HepG2 (cell line): Measurements from ENCODE around the gene AMER3. TPM values are rescaled to one million over a fixed set of nuclear protein-coding genes. Genes with fewer than 3 reads are reported as not detected.

Source experiments
- ATAC-seq: fragments of 200-7000 bp; cut with Tn5 transposase; 3 replicates; pipeline ENCODE4 v1.9.1; 2020; ENCODE audit warnings: mild to moderate bottlenecking, moderate library complexity
- BruUV-seq: library from RNA; stranded (reverse); fragments of 400-500 nt; replicated peaks from 2 replicates; lab custom pipeline; 2021; lab: Mats Ljungman, UMichigan
- CTCF ChIA-PET: fragments of 300-600 bp; formaldehyde crosslinking; extraction: SDS; loops from one replicate; lab custom pipeline; 2021; ENCODE audit warnings: low total read pairs, inconsistent platforms, low intra/inter-chr PET ratio; lab: Yijun Ruan, JAX
- POLR2A ChIA-PET: fragments of 350-600 bp; sonication (Branson Sonifier 250); formaldehyde crosslinking; loops from one replicate; lab custom pipeline; 2020; ENCODE audit warnings: antibody characterized with exemption, inconsistent platforms; lab: Yijun Ruan, JAX
- DNase-seq: peaks from one replicate; pipeline ENCODE4 v3.0.0-alpha.2; 2015; ENCODE audit warnings: low spot score
- FAIRE-seq: peaks from 3 replicates; lab custom pipeline; 2011; peaks lifted over from hg19 to GRCh38; lab: Jason Lieb, UNC
- H2AFZ ChIP-seq: one replicate; pipeline ENCODE4 v1.6.1; 2011; ENCODE audit warnings: low read length, inconsistent platforms
- H3K27ac ChIP-seq: fragments of 300-600 bp; 3 replicates; pipeline ENCODE4 v1.8.0; 2011; ENCODE audit warnings: mixed run types, mild to moderate bottlenecking, mixed read lengths, low read length, inconsistent platforms; ENCODE audit not compliant: insufficient read depth; ENCODE audit errors: extremely low read length
- H3K27me3 ChIP-seq, 2 experiments: fragments of 200-600 bp in 1 of 2; 2 replicates in 1 of 2; 3 replicates in 1 of 2; pipeline versions ENCODE4 v1.6.0 to v1.8.0; 2011; ENCODE audit warnings: low read length in 2 of 2, mild to moderate bottlenecking in 2 of 2, moderate library complexity in 2 of 2, inconsistent platforms in 1 of 2; ENCODE audit not compliant: insufficient read depth in 2 of 2, control insufficient read depth in 1 of 2
- H3K36me3 ChIP-seq, 2 experiments: fragments of 200-600 bp in 1 of 2; replicated peaks in 1 of 2; 2 replicates in 1 of 2; 3 replicates in 1 of 2; pipeline versions ENCODE4 v1.5.1 to v1.8.0; 2011; ENCODE audit warnings: low read length in 2 of 2, inconsistent platforms in 1 of 2; ENCODE audit not compliant: insufficient read depth in 2 of 2, control insufficient read depth in 1 of 2
- H3K4me1 ChIP-seq: 2 replicates; pipeline ENCODE4 v1.5.1; 2012; ENCODE audit warnings: low read length, inconsistent platforms; ENCODE audit not compliant: insufficient read depth
- H3K4me2 ChIP-seq: 2 replicates; pipeline ENCODE4 v1.6.0; 2011; ENCODE audit warnings: low read depth, low read length, inconsistent platforms
- H3K4me3 ChIP-seq, 3 experiments: fragments of 200-600 bp in 1 of 3; sonication (generic), shearing (Covaris generic) in 1 of 3; replicated peaks in 1 of 3; 2 replicates each; pipeline ENCODE4 v1.5.1; 2011 to 2016; ENCODE audit warnings: low read length in 3 of 3, inconsistent platforms in 2 of 3, low read depth in 2 of 3, mild to moderate bottlenecking in 2 of 3, control low read depth in 1 of 3, mixed read lengths in 1 of 3; ENCODE audit not compliant: insufficient read depth in 1 of 3
- H3K79me2 ChIP-seq: one replicate; pipeline ENCODE4 v1.6.1; 2011; ENCODE audit warnings: low read length, inconsistent platforms; ENCODE audit not compliant: insufficient read depth
- H3K9ac ChIP-seq: 2 replicates; pipeline ENCODE4 v1.6.0; 2011; ENCODE audit warnings: mild to moderate bottlenecking, low read depth, low read length, inconsistent platforms; ENCODE audit not compliant: insufficient read depth
- H3K9me3 ChIP-seq: 2 replicates; pipeline ENCODE4 v1.5.1; 2012; ENCODE audit warnings: mild to moderate bottlenecking, low read length
- H4K20me1 ChIP-seq: 2 replicates; pipeline ENCODE4 v1.6.0; 2011; ENCODE audit warnings: inconsistent platforms, mild to moderate bottlenecking, low read length, moderate library complexity; ENCODE audit not compliant: insufficient read depth
- ADNP ChIP-seq: sonication (generic); formaldehyde crosslinking; IDR thresholded peaks from 2 replicates; pipeline ENCODE4 v1.4.0; 2020; ENCODE audit warnings: missing genetic modification reagents
- GATAD1 ChIP-seq: IDR thresholded peaks from 2 replicates; pipeline ENCODE4 v1.6.1; 2016; ENCODE audit warnings: missing genetic modification reagents, missing compliant biosample characterization
- KAT8 ChIP-seq: IDR thresholded peaks from 2 replicates; pipeline ENCODE4 v1.6.1; 2016; ENCODE audit warnings: missing genetic modification reagents, missing compliant biosample characterization
- KLF13 ChIP-seq: sonication (generic); formaldehyde crosslinking; IDR thresholded peaks from 2 replicates; pipeline ENCODE4 v1.4.0; 2020; ENCODE audit warnings: mild to moderate bottlenecking, missing genetic modification reagents
- NCOA5 ChIP-seq: sonication (generic); formaldehyde crosslinking; IDR thresholded peaks from 2 replicates; pipeline ENCODE4 v1.4.0; 2020; ENCODE audit warnings: missing genetic modification reagents
- NFIC ChIP-seq: IDR thresholded peaks from 2 replicates; pipeline ENCODE4 v1.6.1; 2012; ENCODE audit warnings: mild to moderate bottlenecking, low read length, inconsistent platforms
- ZNF10 ChIP-seq: sonication (generic); formaldehyde crosslinking; IDR thresholded peaks from 2 replicates; pipeline ENCODE4 v1.4.0; 2020; ENCODE audit warnings: mild to moderate bottlenecking, low read depth, missing genetic modification reagents, borderline replicate concordance
- ZNF496 ChIP-seq: sonication (generic); formaldehyde crosslinking; IDR thresholded peaks from 2 replicates; pipeline ENCODE4 v1.8.1; 2023; ENCODE audit warnings: mild to moderate bottlenecking, moderate library complexity, missing genetic modification reagents; ENCODE audit not compliant: insufficient replicate concordance
- ZNF891 ChIP-seq: sonication (generic); formaldehyde crosslinking; IDR thresholded peaks from 2 replicates; pipeline ENCODE4 v1.5.0; 2020; ENCODE audit warnings: mild to moderate bottlenecking, missing genetic modification reagents
- WGBS: methylation state at CpG from one replicate; pipeline ENCODE4 v1.1.6; 2017; ENCODE audit warnings: low lambda C conversion rate; 5-methylcytosine and 5-hydroxymethylcytosine counted together
- in situ Hi-C: cut with HindIII; loops from 2 replicates; pipeline ENCODE4 v1.10.0; 2017; ENCODE audit warnings: low pct_unique_long_range_greater_than_20kb; ENCODE audit not compliant: extremely low pct_ligation_motif_present
- intact Hi-C: fragments of 100-400 bp; cut with micrococcal nuclease; formaldehyde crosslinking; loops from one replicate; pipeline ENCODE4 v1.10.0; 2022; ENCODE audit not compliant: unreplicated experiment
- polyA plus RNA-seq, 8 experiments: library from polyadenylated mRNA; depleted of rRNA in 3 of 8; stranded (reverse) in 7 of 8; unstranded in 1 of 8; fragments of >200 nt; fragmentation: Illumina TruSeq in 4 of 8; extraction: Trizol in 4 of 8; gene quantifications; 2 replicates each; pipeline versions ENCODE4 v1.2.1 to v1.2.3, GENCODE V29; 2011 to 2016; ENCODE audit warnings: low read depth in 4 of 8, missing spikeins in 1 of 8, mixed read lengths in 1 of 8; ENCODE audit not compliant: insufficient read depth in 1 of 8
- total RNA-seq, 5 experiments: library from RNA; depleted of rRNA; stranded (reverse); fragments of >200 nt; fragmentation: Illumina TruSeq; extraction: Trizol; gene quantifications; 2 replicates each; pipeline ENCODE4 v1.2.3, GENCODE V29; 2016; ENCODE audit warnings: low read depth in 1 of 5
- TF ChIP-seq, protein P1 (sequence below): sonication (generic); formaldehyde crosslinking; IDR thresholded peaks from 2 replicates; pipeline ENCODE4 v1.4.0; 2020; ENCODE audit warnings: missing genetic modification reagents
- TF ChIP-seq, protein P2 (sequence below): sonication (generic); formaldehyde crosslinking; IDR thresholded peaks from 2 replicates; pipeline ENCODE4 v1.9.0; 2022; ENCODE audit warnings: low read depth, missing genetic modification reagents

AMER3 gene
- total and polyA plus RNA-seq, 2 of the 13 experiments (the other 11 are each of a cell fraction or from before 2014, with no cell fraction given) = not detected

DNA sequence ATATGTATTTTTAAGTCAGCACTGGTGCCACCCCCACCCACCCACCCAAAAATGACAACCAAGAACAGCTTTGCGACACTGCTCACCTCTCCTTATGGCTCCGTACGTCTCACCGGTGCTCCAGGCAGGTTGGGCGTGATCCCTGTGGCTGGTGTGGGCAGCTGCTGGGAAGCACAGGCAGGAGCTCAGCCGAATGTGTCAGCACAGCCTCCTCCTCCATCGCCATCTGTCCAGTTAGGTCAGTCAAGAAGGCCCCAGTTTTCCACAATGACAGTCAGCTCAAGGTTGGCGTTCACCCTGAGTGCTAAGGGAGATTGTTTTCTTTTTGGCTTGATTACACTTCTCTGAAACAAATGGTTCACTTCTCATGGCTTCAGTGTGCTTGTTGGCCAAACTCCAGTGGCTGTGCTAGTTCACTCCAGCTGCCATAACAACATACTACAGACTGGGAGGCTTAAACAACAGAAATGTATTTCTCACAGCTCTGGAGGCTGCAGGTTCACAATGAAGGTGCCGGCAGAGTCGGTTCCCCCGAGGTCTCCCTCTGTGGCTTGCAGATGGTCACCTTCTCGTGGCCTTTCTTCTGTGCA, 30.2 kb downstream of the AMER3 start:
- WGBS = 37% methylated on average over 12 of the region's 12 CpGs
- no peaks in the 10 kb centered on the region for H3K9me3 ChIP-seq
- H2AFZ ChIP-seq = no peak overlapping the region
- ChIA-PET POLR2A (no interaction called here), CTCF (no interaction called here)
- H3K4me3 ChIP-seq = no peak overlapping the region
- H3K9ac ChIP-seq = no peak overlapping the region
- no TSS peak for BruUV-seq
- H3K36me3 ChIP-seq = no peaks in the 10 kb centered on the region
- intact Hi-C loops = no loop called here
- no peak for DNase-seq
- TF ChIP-seq, protein P1, sequence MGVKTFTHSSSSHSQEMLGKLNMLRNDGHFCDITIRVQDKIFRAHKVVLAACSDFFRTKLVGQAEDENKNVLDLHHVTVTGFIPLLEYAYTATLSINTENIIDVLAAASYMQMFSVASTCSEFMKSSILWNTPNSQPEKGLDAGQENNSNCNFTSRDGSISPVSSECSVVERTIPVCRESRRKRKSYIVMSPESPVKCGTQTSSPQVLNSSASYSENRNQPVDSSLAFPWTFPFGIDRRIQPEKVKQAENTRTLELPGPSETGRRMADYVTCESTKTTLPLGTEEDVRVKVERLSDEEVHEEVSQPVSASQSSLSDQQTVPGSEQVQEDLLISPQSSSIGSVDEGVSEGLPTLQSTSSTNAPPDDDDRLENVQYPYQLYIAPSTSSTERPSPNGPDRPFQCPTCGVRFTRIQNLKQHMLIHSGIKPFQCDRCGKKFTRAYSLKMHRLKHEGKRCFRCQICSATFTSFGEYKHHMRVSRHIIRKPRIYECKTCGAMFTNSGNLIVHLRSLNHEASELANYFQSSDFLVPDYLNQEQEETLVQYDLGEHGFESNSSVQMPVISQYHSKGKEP (CRISPR knock-in tag) = no peak
- TF ChIP-seq KLF13 (no peak), ZNF891 (CRISPR knock-in tag) (no peak), NCOA5 (CRISPR knock-in tag) (no peak), ZNF10 (CRISPR knock-in tag) (no peak), ZNF496 (no peak), KAT8 (no peak), NFIC (no peak), GATAD1 (CRISPR knock-in tag) (no peak), ADNP (CRISPR knock-in tag) (no peak)
- TF ChIP-seq, protein P2, sequence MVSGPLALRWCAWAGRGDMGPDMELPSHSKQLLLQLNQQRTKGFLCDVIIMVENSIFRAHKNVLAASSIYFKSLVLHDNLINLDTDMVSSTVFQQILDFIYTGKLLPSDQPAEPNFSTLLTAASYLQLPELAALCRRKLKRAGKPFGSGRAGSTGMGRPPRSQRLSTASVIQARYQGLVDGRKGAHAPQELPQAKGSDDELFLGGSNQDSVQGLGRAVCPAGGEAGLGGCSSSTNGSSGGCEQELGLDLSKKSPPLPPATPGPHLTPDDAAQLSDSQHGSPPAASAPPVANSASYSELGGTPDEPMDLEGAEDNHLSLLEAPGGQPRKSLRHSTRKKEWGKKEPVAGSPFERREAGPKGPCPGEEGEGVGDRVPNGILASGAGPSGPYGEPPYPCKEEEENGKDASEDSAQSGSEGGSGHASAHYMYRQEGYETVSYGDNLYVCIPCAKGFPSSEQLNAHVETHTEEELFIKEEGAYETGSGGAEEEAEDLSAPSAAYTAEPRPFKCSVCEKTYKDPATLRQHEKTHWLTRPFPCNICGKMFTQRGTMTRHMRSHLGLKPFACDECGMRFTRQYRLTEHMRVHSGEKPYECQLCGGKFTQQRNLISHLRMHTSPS (CRISPR knock-in tag) = no peak
- H4K20me1 ChIP-seq = no peaks in the 10 kb centered on the region
- no peak for FAIRE-seq
- no peak overlapping the region for H3K4me2 ChIP-seq
- in situ Hi-C loops = no loop called here
- no peaks in the 10 kb centered on the region for H3K79me2 ChIP-seq
- H3K4me1 ChIP-seq = no peaks in the 10 kb centered on the region
- H3K27me3 ChIP-seq = peaks cover 0 to 29% of the 10 kb centered on the region in 2 experiments; a peak in 2 of 5 replicates
- no peak for ATAC-seq
- no peak overlapping the region for H3K27ac ChIP-seq
